Transverse colon (tissue), 4 donors: ENCODE measurements around the gene GID8. TPM values are rescaled to one million over a fixed set of nuclear protein-coding genes. Genes with fewer than 3 reads are reported as not detected.

ENCODE experiments used
- DNase-seq: peaks from one replicate; pipeline ENCODE4 v3.0.0-alpha.2; 2019
- H3K27ac ChIP-seq, 4 donors: fragments of 200-600 bp; sonication (generic); 2 replicates each; pipeline ENCODE4 v1.5.1; 2016 to 2018; ENCODE audit warnings: inconsistent platforms in 4 of 4
- H3K27me3 ChIP-seq: fragments of 200-600 bp; sonication (generic); 2 replicates; pipeline ENCODE4 v1.5.1; 2017; ENCODE audit warnings: inconsistent platforms
- H3K36me3 ChIP-seq, 4 donors: fragments of 200-600 bp; sonication (generic); 2 replicates each; pipeline ENCODE4 v1.5.1; 2017 to 2019; ENCODE audit warnings: inconsistent platforms in 4 of 4
- H3K4me1 ChIP-seq, 4 donors: fragments of 200-600 bp; sonication (generic); 2 replicates each; pipeline ENCODE4 v1.5.1; 2017 to 2020; ENCODE audit warnings: inconsistent platforms in 4 of 4
- H3K4me3 ChIP-seq, 4 donors: fragments of 200-600 bp; sonication (generic); 1 replicate in 1 of 4; 2 replicates in 3 of 4; pipeline versions ENCODE4 v1.5.1 to v1.6.1; 2017 to 2019; ENCODE audit warnings: inconsistent platforms in 4 of 4
- H3K9me3 ChIP-seq, 2 donors: fragments of 200-600 bp; sonication (generic); 2 replicates each; pipeline ENCODE4 v1.5.1; 2017 to 2019; ENCODE audit warnings: inconsistent platforms in 2 of 2
- CTCF ChIP-seq, 5 experiments: fragments of 200-600 bp in 3 of 5; fragments of 450-650 bp in 2 of 5; sonication (generic) in 3 of 5; IDR thresholded peaks; 1 replicate in 2 of 5; 2 replicates in 3 of 5; pipeline ENCODE4 v1.5.1; 2016 to 2017; ENCODE audit warnings: antibody characterized with exemption in 5 of 5, inconsistent platforms in 3 of 5, mild to moderate bottlenecking in 2 of 5, moderate library complexity in 1 of 5
- EP300 ChIP-seq: sonication (generic); formaldehyde crosslinking; IDR thresholded peaks from one replicate; pipeline ENCODE4 v1.6.1; 2017; ENCODE audit warnings: antibody characterized with exemption, low read depth
- POLR2A ChIP-seq: fragments of 450-650 bp; IDR thresholded peaks from one replicate; pipeline ENCODE4 v1.6.1; 2016; ENCODE audit warnings: antibody characterized with exemption, mild to moderate bottlenecking, moderate library complexity
- POLR2AphosphoS5 ChIP-seq, 3 donors: sonication (generic); formaldehyde crosslinking; IDR thresholded peaks; one replicate each; pipeline ENCODE4 v1.6.1; 2016; ENCODE audit warnings: antibody characterized with exemption in 3 of 3
- WGBS, 2 donors: methylation state at CpG; one replicate each; pipeline ENCODE4 v1.1.5; 2018; ENCODE audit warnings: low coverage in 1 of 2; 5-methylcytosine and 5-hydroxymethylcytosine counted together
- in situ Hi-C, 4 donors: fragments of 200-750 bp; cut with MboI; loops; one replicate each; pipeline versions ENCODE4 v1.15.0 to v1.15.1; 2017; ENCODE audit warnings: low sequenced_read_pairs in 3 of 4, low pct_ligation_motif_present in 1 of 4, low pct_unique_long_range_greater_than_20kb in 1 of 4
- intact Hi-C: fragments of 100-400 bp; cut with DNase I; formaldehyde crosslinking; loops from one replicate; pipeline ENCODE4 v1.15.1; 2023; ENCODE audit warnings: low total_unique reads
- total RNA-seq, 4 donors: library from RNA; depleted of rRNA; stranded (reverse); fragments of >200 nt; gene quantifications; one replicate each; pipeline ENCODE4 v1.1.0, GENCODE V29; 2016

Gene GID8
- total RNA-seq, 4 donors from 2014 or later, result 29.5 to 34.1 (median 31.7) TPM

GRCh38 chr20:62944746-62945145 is 6.8 kb downstream of the GID8 start:
- Histone ChIP-seq H3K4me1 (peaks cover 2 to 15% (median 8%) of the 10 kb centered on the region in 4 donors), H3K27me3 (no peaks in the 10 kb centered on the region), H3K4me3 (no peak overlapping the region), H3K36me3 (peaks cover 0 to 43% (median 21%) of the 10 kb centered on the region in 4 donors), H3K9me3 (no peaks in the 10 kb centered on the region), H3K27ac (no peak overlapping the region)
- in situ Hi-C loops, result no loop called here
- TF ChIP-seq EP300 (no peak), CTCF (IDR thresholded peaks at IDR 0.05) (no peak), POLR2A (no peak), POLR2AphosphoS5 (IDR thresholded peaks at IDR 0.05) (no peak)
- 92 to 100% methylated on average over 7 to 10 of the region's 10 CpGs for WGBS, 2 donors
- DNase-seq, result no peak
- intact Hi-C loops, result no loop called here

- WGBS, 2 donors, result 97% methylated on average over 25 of the region's 25 CpGs; no CpG with 5 or more reads in 1 of the 2 donors
- TF ChIP-seq EP300, result no peak
- TF ChIP-seq POLR2AphosphoS5 (IDR thresholded peaks at IDR 0.05), result no peak
- TF ChIP-seq POLR2A, result no peak
- no peak for TF ChIP-seq CTCF (IDR thresholded peaks at IDR 0.05)
- in situ Hi-C loops (no loop called here), intact Hi-C loops (no loop called here)
- peaks cover 0 to 4% (median 2%) of the 10 kb centered on the region in 4 donors for H3K4me1 ChIP-seq
- no peak for DNase-seq
- no peaks in the 10 kb centered on the region for H3K9me3 ChIP-seq
- no peaks in the 10 kb centered on the region for H3K27me3 ChIP-seq
- peaks cover 0 to 43% (median 21%) of the 10 kb centered on the region in 4 donors for H3K36me3 ChIP-seq
- no peak overlapping the region for H3K4me3 ChIP-seq
- no peak overlapping the region for H3K27ac ChIP-seq
Observed at GRCh38 chr20:62945771-62946339, 7.9 kb downstream of the GID8 start.

DNA sequence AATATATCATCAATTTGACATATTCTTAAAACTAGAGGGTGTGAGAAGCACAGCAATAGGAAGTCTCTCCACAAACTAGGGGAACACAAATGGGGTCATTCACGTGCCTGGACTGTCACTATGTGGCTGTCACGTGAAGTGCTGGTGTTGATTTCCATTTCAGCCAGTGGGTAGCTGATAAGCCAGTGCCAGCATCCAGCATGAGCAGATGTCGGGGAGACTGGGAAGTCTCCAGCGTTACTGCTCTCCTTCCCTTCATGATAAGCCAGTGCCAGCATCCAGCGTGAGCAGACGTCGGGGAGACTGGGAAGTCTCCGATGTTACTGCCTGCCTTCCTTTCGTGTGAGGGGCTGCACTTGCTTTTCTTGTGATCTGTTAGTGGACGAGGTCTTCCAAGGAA is 9.0 kb downstream of the GID8 start:
- DNase-seq, result no peak
- no peak for TF ChIP-seq POLR2AphosphoS5 (IDR thresholded peaks at IDR 0.05)
- TF ChIP-seq POLR2A, result no peak
- no peak for TF ChIP-seq EP300
- TF ChIP-seq CTCF (IDR thresholded peaks at IDR 0.05), result no peak
- Histone ChIP-seq H3K9me3 (no peaks in the 10 kb centered on the region), H3K4me3 (no peak overlapping the region), H3K27ac (no peak overlapping the region), H3K27me3 (no peaks in the 10 kb centered on the region), H3K4me1 (peaks cover 0 to 3% (median 3%) of the 10 kb centered on the region in 4 donors), H3K36me3 (peaks cover 0 to 43% (median 21%) of the 10 kb centered on the region in 4 donors)
- in situ Hi-C loops, result no loop called here
- WGBS, 2 donors, result 80% methylated on average over 4 to 10 of the region's 10 CpGs
- intact Hi-C loops, result no loop called here

DNA sequence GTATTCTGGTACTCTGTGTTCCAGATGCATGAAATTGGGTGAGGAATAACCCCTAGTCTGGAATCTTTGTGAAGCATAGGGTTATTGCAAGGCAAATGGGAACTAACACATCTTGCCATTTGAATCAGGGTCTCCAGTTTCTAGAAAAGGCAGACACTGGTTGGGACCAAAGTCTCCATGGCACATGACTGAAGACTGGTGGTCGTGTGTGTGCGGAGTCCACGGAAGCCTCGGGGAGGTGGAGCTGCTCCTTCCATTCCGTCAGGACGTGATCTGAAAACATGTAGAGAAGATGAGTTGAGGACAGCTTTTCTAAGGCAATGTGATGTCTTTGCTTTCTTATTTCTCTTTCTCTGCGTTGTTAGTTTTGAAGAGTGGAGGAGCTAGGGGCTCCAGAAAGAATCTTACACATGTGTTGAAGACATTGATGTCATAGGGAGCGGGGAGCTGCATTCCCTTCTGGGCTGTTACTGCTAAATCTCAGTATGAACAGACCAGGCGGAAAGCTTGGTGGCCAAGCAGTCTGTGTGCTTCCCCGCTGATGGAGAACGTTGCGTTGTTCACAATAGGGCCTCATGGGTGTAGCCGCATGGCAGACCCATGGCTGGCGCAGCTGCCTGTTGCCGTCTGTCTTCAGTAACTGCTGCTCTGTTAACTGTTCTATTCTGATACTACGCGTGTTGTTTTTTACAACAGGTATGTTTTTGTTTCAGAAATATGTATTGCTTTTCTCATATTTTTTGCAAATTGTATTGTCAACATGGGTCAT is 9.8 kb downstream of the GID8 start:
- H3K36me3 ChIP-seq, result peaks cover 0 to 39% (median 20%) of the 10 kb centered on the region in 4 donors
- no peaks in the 10 kb centered on the region for H3K27me3 ChIP-seq
- 87 to 96% methylated on average over 12 to 17 of the region's 17 CpGs for WGBS, 2 donors
- TF ChIP-seq CTCF (IDR thresholded peaks at IDR 0.05) (no peak), POLR2AphosphoS5 (IDR thresholded peaks at IDR 0.05) (no peak), POLR2A (no peak), EP300 (no peak)
- in situ Hi-C loops (no loop called here), intact Hi-C loops (no loop called here)
- no peaks in the 10 kb centered on the region for H3K9me3 ChIP-seq
- H3K27ac ChIP-seq, result no peak overlapping the region
- H3K4me1 ChIP-seq, result peaks cover 8 to 11% (median 11%) of the 10 kb centered on the region in 4 donors
- DNase-seq, result no peak
- H3K4me3 ChIP-seq, result no peak overlapping the region
